ENCODE data around the gene CAMK2B.

GRCh38 chr7:44335184-44335583, 9.8 kb upstream of the CAMK2B start:
- TF ChIP-seq CTCF (IDR thresholded peaks at IDR 0.05 in 4 of 5, conservative IDR thresholded peaks at IDR 0.05 in 1 of 5): no peak
- no peak for TF ChIP-seq POLR2A (IDR thresholded peaks at IDR 0.05)

All from gastrocnemius medialis (tissue), 4 donors.